Nucleus accumbens (tissue), 56 donors: ENCODE results near the gene RIMBP3C.
"Not testable (repeated sequence)": the region's sequence is repeated elsewhere in the genome, so short reads cannot be mapped to it uniquely, and the experiment has no call there.

ENCODE experiments used
- DNase-seq, 56 donors: peaks; one replicate each; lab custom pipeline; 2025; lab: John Stamatoyannopoulos, UW

Gene RIMBP3C, protein sequence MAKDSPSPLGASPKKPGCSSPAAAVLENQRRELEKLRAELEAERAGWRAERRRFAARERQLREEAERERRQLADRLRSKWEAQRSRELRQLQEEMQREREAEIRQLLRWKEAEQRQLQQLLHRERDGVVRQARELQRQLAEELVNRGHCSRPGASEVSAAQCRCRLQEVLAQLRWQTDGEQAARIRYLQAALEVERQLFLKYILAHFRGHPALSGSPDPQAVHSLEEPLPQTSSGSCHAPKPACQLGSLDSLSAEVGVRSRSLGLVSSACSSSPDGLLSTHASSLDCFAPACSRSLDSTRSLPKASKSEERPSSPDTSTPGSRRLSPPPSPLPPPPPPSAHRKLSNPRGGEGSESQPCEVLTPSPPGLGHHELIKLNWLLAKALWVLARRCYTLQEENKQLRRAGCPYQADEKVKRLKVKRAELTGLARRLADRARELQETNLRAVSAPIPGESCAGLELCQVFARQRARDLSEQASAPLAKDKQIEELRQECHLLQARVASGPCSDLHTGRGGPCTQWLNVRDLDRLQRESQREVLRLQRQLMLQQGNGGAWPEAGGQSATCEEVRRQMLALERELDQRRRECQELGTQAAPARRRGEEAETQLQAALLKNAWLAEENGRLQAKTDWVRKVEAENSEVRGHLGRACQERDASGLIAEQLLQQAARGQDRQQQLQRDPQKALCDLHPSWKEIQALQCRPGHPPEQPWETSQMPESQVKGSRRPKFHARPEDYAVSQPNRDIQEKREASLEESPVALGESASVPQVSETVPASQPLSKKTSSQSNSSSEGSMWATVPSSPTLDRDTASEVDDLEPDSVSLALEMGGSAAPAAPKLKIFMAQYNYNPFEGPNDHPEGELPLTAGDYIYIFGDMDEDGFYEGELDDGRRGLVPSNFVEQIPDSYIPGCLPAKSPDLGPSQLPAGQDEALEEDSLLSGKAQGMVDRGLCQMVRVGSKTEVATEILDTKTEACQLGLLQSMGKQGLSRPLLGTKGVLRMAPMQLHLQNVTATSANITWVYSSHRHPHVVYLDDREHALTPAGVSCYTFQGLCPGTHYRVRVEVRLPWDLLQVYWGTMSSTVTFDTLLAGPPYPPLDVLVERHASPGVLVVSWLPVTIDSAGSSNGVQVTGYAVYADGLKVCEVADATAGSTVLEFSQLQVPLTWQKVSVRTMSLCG (N-terminal part only)

DNA sequence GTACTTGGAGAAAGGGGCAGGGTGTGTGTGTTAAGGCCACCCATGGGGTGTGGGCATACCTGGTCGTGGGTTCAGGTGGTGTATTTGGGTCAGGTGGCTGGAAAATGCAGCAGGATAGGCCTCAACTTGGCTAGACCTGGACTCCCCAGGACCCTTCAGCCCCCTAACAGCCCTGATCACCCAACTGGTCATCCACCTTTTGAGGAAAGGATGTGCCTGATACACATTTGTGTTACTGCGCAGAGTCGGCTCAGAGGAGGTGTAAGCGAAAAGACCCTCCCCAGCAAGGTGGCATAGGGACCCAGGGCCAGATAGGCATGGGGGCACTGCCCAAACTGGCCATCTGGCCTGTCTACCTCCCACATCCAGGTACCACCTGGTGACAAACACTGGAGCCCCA is at the start of gene RIMBP3C:
Gene RIMBP3C (minus strand): TSS at position 101 of the 400 bp plus-strand sequence. CDS start 485 bp downstream, outside the sequence.
- DNase-seq, result not testable (repeated sequence)

DNA sequence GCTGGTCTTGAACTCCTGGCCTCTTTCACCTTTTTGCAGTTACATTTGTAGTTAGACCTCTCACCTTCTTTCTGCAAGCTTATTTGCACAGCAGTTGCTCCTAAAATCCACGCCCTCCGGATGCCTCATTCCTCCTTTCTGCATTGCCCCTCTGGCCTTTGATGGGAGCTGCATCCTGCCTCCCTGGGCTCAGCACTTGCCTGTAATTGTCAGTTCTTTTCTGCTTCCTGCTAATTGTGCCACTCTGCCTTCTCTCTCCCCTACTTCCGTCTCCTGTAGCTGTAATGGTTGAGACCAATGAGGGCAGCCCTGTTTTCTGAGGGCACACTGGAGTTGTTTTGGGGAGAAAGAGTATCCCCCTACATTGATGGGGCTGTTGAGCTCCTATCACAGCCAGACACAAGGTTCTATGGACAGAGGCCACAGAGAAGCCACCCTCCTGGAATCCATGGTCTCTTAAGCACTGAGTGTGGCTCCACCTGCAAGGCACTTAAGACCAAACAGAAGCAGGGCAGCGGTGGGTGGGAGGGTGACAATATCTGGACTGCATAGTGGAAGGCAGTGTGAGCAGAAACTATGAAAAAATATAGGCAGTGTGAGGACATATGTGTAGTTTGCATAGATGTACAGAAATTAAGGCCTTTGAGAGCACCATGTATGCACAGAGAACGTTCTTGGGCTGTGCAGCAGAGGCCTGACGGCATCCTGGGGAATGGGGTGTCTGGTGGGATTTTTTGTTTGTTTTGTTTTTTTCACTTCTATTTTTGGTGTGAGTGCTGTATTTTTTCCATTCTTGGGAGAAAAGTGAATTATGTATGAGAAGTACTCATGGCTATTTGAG is 48.0 kb upstream of the RIMBP3C start:
- DNase-seq, result no peak

DNA sequence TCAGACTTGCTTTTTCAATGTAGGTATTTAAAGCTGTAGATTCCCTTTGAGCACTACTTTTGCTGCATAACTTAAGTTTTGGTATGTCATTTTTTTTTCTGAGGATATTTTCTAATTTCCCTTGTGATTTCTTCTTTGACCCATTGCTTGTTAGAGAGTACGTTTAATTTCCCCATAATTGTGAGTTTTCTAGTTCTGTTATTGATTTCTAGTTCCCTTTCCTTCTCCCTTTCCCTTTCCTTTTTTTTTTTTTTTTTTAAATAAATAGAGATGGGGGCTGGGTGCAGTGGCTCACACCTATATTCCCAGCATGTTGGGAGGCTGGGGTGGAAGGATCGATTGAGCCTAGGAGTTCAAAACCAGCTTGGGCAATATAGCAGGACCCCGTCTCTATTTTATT is 47.0 kb upstream of the RIMBP3C start:
- DNase-seq, result no peak

DNA sequence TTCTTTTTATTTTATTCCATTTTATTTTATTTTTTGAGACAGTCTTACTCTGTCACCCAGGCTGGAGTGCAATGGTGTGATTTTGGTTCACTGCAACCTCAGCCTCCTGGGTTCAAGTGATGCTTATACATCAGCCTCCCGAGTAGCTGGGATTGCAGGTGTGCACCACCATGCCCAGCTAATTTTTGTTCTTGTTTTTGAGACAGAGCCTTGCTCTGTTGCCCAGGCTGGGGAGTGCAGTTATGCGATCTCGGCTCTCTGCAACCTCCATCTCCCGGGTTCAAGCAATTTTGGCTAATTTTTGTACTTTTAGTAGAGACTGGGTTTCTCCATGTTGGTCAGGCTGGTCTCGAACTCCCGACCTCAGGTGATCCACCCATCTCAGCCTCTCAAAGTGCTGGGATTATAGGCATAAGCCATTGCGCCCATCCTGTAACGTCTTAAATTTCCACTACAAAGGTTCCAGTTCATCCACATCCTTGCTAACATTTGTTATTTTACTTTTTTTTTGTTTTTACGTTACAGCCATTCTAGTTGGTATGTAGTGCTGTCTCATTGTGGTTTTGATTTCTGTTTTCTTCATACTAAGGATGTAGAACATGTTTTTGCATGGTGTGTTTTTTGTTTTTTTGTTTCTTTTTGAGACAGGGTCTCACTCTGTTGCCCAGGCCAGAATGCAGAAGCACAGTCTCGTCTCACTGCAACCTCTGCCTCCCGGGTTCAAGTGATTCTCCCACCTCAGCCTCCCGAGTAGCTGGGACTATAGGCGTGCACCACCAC is 45.3 kb upstream of the RIMBP3C start:
- DNase-seq, result not testable (repeated sequence)

GRCh38 chr22:21594865-21595452 is 43.7 kb upstream of the RIMBP3C start:
- DNase-seq, result peak in 15 of 56 donors; percentile 6 to 43 (median 21)

DNA sequence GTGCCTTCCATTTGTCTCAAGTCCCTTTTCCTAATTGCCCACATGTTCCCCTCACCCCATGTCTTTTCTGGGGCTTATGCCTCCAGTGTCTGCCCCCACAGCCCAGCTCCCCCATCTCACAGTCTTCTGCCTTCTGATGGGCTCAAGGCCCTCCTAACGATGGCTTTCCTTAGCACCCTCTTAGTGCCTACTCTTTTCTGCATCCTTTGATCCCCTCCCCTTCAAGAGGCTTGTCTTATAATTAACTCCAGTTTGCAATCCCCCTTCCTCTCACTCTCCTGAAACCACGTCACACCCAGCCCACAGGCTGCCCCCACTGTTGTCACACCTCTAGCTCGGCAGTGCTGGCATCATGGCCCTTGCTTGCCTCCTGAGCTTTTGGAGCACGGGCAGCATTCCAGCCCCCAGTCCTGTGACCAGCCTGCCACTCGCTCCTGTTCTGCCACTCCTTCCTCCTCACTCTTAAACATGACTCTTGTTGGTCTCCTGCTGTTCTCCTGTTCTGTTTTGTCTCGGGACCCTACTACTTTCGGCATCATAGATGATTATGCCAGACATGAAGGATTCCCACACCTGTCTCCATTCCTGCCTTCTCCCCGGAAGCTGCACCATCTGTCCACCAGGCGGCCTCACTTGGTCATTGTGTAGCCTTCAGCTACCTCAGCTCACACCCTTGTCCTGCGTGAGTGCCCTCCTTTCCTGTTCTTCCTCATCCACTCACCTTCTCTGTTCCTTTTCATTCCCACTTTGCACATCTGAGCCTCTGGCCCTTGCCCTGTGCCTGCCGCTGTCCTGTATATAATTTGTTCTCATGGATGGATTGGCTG is 42.4 kb upstream of the RIMBP3C start:
- peak in 4 of 56 donors; percentile 1 to 19 (median 7) for DNase-seq

DNA sequence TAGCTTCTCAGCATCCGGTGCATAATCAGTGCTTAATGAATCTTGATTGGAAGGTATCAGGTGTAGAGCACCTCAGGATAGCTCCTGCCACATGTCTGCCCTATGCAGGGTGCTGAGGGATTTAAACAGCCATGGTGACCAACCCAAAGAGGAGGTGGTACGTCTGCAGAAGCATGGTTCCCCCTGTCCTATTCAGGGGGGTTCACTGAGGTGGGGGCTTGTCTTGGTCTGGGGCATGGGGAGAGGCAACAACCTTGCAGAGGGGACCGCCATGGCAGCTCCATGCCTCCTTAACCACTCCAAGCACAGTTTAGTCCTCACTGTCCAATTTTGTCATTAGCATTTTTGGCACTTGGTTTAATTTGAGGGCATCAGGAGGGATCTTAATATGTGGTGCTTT is 41.2 kb upstream of the RIMBP3C start:
- DNase-seq, result no peak

GRCh38 chr22:21591695-21592094 is 40.4 kb upstream of the RIMBP3C start:
- peak in 3 of 56 donors; percentile 2 to 6 (median 2) for DNase-seq

- DNase-seq, result no peak
Measured at GRCh38 chr22:21590809-21591641, 39.8 kb upstream of the RIMBP3C start.

GRCh38 chr22:21589396-21589795 is 38.1 kb upstream of the RIMBP3C start:
- DNase-seq, result no peak

DNA sequence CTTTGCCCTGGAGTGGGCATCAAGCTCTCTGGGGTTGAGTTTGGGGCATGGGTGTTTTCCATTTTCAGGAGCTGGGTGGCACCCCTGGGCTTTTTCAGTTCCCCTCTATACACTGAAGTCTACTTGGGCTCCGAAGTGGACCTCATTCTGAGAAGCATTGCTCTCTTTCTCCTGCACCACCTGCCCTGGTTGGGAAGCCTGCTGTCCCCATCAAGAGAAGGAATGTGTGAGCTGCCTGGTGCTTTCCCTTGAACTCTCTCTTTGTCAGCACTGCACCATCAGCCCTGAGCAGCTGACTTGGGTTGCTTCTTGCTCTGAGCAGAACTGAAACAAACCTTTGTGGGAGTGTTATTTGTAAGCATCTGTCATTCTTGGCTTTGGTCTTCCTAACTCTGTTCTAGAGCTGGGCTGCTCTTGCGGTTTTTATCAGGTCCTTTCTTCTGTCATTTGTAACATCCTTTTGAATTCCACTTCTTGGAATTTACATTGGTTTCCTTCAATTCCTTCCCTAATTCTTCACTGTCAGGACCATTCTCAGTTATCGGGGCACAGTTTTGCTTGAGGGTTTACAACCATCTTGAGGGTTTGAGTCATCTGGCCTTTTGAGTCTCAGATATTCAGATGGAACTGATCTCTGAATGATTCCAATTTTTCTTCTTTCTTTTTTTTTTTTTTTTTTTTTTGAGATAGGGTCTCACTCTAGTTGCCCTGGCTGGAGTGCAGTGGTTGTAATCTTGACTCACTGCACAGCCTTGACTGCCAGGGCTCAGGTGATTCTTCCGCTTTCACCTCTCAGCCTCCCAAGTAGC is 36.7 kb upstream of the RIMBP3C start:
- DNase-seq, result peak in 32 of 56 donors; percentile 3 to 55 (median 24)

- DNase-seq, result no peak
Measured at GRCh38 chr22:21585389-21585788, 34.1 kb upstream of the RIMBP3C start.

- DNase-seq, result no peak
Measured at GRCh38 chr22:21582801-21583740, 31.8 kb upstream of the RIMBP3C start.

GRCh38 chr22:21581009-21581713 is 29.9 kb upstream of the RIMBP3C start:
- DNase-seq, result not testable (repeated sequence)
